Brain microvascular endothelial cell (primary cell): ENCODE measurements around the gene MROH8.

ENCODE experiments used
- DNase-seq: peaks from one replicate; pipeline ENCODE4 v3.0.0-alpha.2; 2020
- H3K27ac ChIP-seq: fragments of 250-450 bp; sonication (Bioruptor Pico); 2 replicates; pipeline ENCODE4 v1.5.1; 2020; ENCODE audit warnings: mild to moderate bottlenecking, moderate library complexity
- H3K27me3 ChIP-seq: fragments of 250-450 bp; sonication (Bioruptor Pico); replicated peaks from 2 replicates; pipeline ENCODE4 v1.5.1; 2020; ENCODE audit warnings: mild to moderate bottlenecking
- H3K36me3 ChIP-seq: fragments of 250-450 bp; sonication (Bioruptor Pico); replicated peaks from 2 replicates; pipeline ENCODE4 v1.5.1; 2020; ENCODE audit warnings: mild to moderate bottlenecking
- H3K4me3 ChIP-seq: 2 replicates; pipeline ENCODE4 v1.5.1; 2011; ENCODE audit warnings: low read depth, mild to moderate bottlenecking, control low read depth, low read length, moderate library complexity
- in situ Hi-C: cut with HindIII; loops from 2 replicates; pipeline ENCODE4 v1.10.0; 2017; ENCODE audit warnings: low sequenced_read_pairs, low pct_ligation_motif_present
- TF ChIP-seq, protein P1 (sequence below): IDR thresholded peaks from 2 replicates; pipeline ENCODE4 v1.5.1; 2011; ENCODE audit warnings: low read depth, mild to moderate bottlenecking, moderate library complexity, low read length, control low read depth, inconsistent platforms; ENCODE audit errors: missing control alignments

MROH8 gene

GRCh38 chr20:37172836-37173235 lies 6.5 kb downstream of the MROH8 start:
- H3K27ac ChIP-seq = no peak overlapping the region
- no peaks in the 10 kb centered on the region for H3K36me3 ChIP-seq
- in situ Hi-C loops = no loop called here
- no peaks in the 10 kb centered on the region for H3K27me3 ChIP-seq
- TF ChIP-seq, protein P1, sequence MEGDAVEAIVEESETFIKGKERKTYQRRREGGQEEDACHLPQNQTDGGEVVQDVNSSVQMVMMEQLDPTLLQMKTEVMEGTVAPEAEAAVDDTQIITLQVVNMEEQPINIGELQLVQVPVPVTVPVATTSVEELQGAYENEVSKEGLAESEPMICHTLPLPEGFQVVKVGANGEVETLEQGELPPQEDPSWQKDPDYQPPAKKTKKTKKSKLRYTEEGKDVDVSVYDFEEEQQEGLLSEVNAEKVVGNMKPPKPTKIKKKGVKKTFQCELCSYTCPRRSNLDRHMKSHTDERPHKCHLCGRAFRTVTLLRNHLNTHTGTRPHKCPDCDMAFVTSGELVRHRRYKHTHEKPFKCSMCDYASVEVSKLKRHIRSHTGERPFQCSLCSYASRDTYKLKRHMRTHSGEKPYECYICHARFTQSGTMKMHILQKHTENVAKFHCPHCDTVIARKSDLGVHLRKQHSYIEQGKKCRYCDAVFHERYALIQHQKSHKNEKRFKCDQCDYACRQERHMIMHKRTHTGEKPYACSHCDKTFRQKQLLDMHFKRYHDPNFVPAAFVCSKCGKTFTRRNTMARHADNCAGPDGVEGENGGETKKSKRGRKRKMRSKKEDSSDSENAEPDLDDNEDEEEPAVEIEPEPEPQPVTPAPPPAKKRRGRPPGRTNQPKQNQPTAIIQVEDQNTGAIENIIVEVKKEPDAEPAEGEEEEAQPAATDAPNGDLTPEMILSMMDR = no peak
- DNase-seq = no peak
- no peak overlapping the region for H3K4me3 ChIP-seq

GRCh38 chr20:37166867-37167266 lies 12.5 kb downstream of the MROH8 start:
- in situ Hi-C loops = no loop called here
- TF ChIP-seq, protein P1 = no peak

GRCh38 chr20:37165031-37165430 lies 14.3 kb downstream of the MROH8 start:
- no peak overlapping the region for H3K27ac ChIP-seq
- no peak overlapping the region for H3K4me3 ChIP-seq
- in situ Hi-C loops = no loop called here
- H3K36me3 ChIP-seq = no peaks in the 10 kb centered on the region
- DNase-seq = no peak
- TF ChIP-seq, protein P1 = no peak
- H3K27me3 ChIP-seq = peaks cover 2% of the 10 kb centered on the region

More at GRCh38 chr20:37166867-37167266, 12.5 kb downstream of the MROH8 start:
- Histone ChIP-seq H3K27ac (no peak overlapping the region), H3K36me3 (no peaks in the 10 kb centered on the region), H3K27me3 (peaks cover 2% of the 10 kb centered on the region), H3K4me3 (no peak overlapping the region)
- DNase-seq = no peak

GRCh38 chr20:37163832-37164554 lies 15.4 kb downstream of the MROH8 start:
- in situ Hi-C loops = no loop called here
- Histone ChIP-seq H3K27ac (no peak overlapping the region), H3K4me3 (no peak overlapping the region), H3K27me3 (peaks cover 2% of the 10 kb centered on the region), H3K36me3 (no peaks in the 10 kb centered on the region)
- DNase-seq = no peak
- TF ChIP-seq, protein P1 = no peak

- no peak overlapping the region for H3K4me3 ChIP-seq
- no peak overlapping the region for H3K27ac ChIP-seq
- no peak for DNase-seq
- H3K27me3 ChIP-seq = peaks cover 2% of the 10 kb centered on the region
- in situ Hi-C loops = no loop called here
- TF ChIP-seq, protein P1 = no peak
- H3K36me3 ChIP-seq = no peaks in the 10 kb centered on the region
Observed at GRCh38 chr20:37162646-37163045, 16.7 kb downstream of the MROH8 start.

GRCh38 chr20:37161830-37162549 lies 17.4 kb downstream of the MROH8 start:
- TF ChIP-seq, protein P1 = no peak
- no peak for DNase-seq
- H3K36me3 ChIP-seq = no peaks in the 10 kb centered on the region
- H3K27ac ChIP-seq = no peak overlapping the region
- peaks cover 2% of the 10 kb centered on the region for H3K27me3 ChIP-seq
- no peak overlapping the region for H3K4me3 ChIP-seq
- in situ Hi-C loops = no loop called here
